ENCODE results near the gene PHOSPHO1. TPM values are rescaled to one million over a fixed set of nuclear protein-coding genes. Genes with fewer than 3 reads are reported as not detected.

Gene PHOSPHO1
- total RNA-seq, 1 experiment from 2014 or later = 0.48 TPM

- peaks cover 3% of the 10 kb centered on the region for H3K27me3 Mint-ChIP-seq (ENCODE audit: insufficient read depth, unreplicated experiment)
- Histone ChIP-seq H3K9me3 (no peaks in the 10 kb centered on the region), H3K4me3 (ENCODE audit: low read depth, low read length) (no peak overlapping the region), H3K27me3 (replicated peaks; ENCODE audit: control insufficient read depth, insufficient read depth, low read length) (no peaks in the 10 kb centered on the region; the same call in 1 of the 2 replicates), H3K4me1 (no peaks in the 10 kb centered on the region), H3K36me3 (ENCODE audit: control insufficient read depth, insufficient read depth, low read length) (no peaks in the 10 kb centered on the region)
- ChIA-PET CTCF (interaction anchor here (1.6 kb wide), 1 partner anchor 21 kb away, joined by 3 read pairs; no protein-coding TSS in a partner anchor), POLR2A (no interaction called here)
- no peak for DNase-seq
- H3K36me3 Mint-ChIP-seq (ENCODE audit: insufficient read depth, unreplicated experiment) = no peaks in the 10 kb centered on the region
- no peaks in the 10 kb centered on the region for H3K4me1 Mint-ChIP-seq (ENCODE audit: low read depth, unreplicated experiment)
- no peak overlapping the region for H3K27ac Mint-ChIP-seq (ENCODE audit: unreplicated experiment)
- intact Hi-C loops (cut with micrococcal nuclease; ENCODE audit: unreplicated experiment) = no loop called here
- no TSS peak for BruUV-seq (replicated peaks)
- no peak overlapping the region for H3K4me3 Mint-ChIP-seq (ENCODE audit: unreplicated experiment)
- no peak for TF ChIP-seq CTCF (IDR thresholded peaks at IDR 0.05; ENCODE audit: insufficient read depth in 1 of 2, low read depth in 1 of 2, low read length in 1 of 2, severe bottlenecking in 1 of 2, unreplicated experiment in 1 of 2)
- no peaks in the 10 kb centered on the region for H3K9me3 Mint-ChIP-seq (ENCODE audit: unreplicated experiment)
These were observed 26.8 kb downstream of the PHOSPHO1 start for GRCh38 chr17:49203796-49204195.

- Mint-ChIP-seq H3K36me3 (ENCODE audit: insufficient read depth, unreplicated experiment) (no peaks in the 10 kb centered on the region), H3K4me3 (ENCODE audit: unreplicated experiment) (no peak overlapping the region), H3K27me3 (ENCODE audit: insufficient read depth, unreplicated experiment) (peaks cover 3% of the 10 kb centered on the region), H3K4me1 (ENCODE audit: low read depth, unreplicated experiment) (peaks cover 4% of the 10 kb centered on the region), H3K9me3 (ENCODE audit: unreplicated experiment) (no peaks in the 10 kb centered on the region), H3K27ac (ENCODE audit: unreplicated experiment) (no peak overlapping the region)
- Histone ChIP-seq H3K36me3 (ENCODE audit: control insufficient read depth, insufficient read depth, low read length) (no peaks in the 10 kb centered on the region), H3K9me3 (no peaks in the 10 kb centered on the region), H3K4me3 (ENCODE audit: low read depth, low read length) (no peak overlapping the region), H3K4me1 (peaks cover 9% of the 10 kb centered on the region), H3K27me3 (replicated peaks; ENCODE audit: control insufficient read depth, insufficient read depth, low read length) (no peaks in the 10 kb centered on the region; the same call in 1 of the 2 replicates)
- no peak for TF ChIP-seq CTCF (IDR thresholded peaks at IDR 0.05; ENCODE audit: insufficient read depth in 1 of 2, low read depth in 1 of 2, low read length in 1 of 2, severe bottlenecking in 1 of 2, unreplicated experiment in 1 of 2)
- BruUV-seq (replicated peaks) = no TSS peak
- no peak for DNase-seq
- POLR2A ChIA-PET = no interaction called here
- intact Hi-C loops (cut with micrococcal nuclease; ENCODE audit: unreplicated experiment) = no loop called here
- CTCF ChIA-PET = interaction anchor here (0.5 to 1.2 kb wide), 2 partner anchors 21 to 106 kb away, joined by 3 to 4 read pairs; no protein-coding TSS in a partner anchor
These were observed 29.1 kb downstream of the PHOSPHO1 start for GRCh38 chr17:49201481-49201927.

GRCh38 chr17:49200423-49201083 lies 30.0 kb downstream of the PHOSPHO1 start:
- CTCF ChIA-PET = interaction anchor here (0.6 to 2.1 kb wide), 4 partner anchors 12 to 168 kb away, joined by 3 to 7 read pairs (median 3); no protein-coding TSS in a partner anchor
- Histone ChIP-seq H3K4me1 (peaks cover 9% of the 10 kb centered on the region), H3K9me3 (no peaks in the 10 kb centered on the region), H3K36me3 (ENCODE audit: control insufficient read depth, insufficient read depth, low read length) (no peaks in the 10 kb centered on the region), H3K27me3 (replicated peaks; ENCODE audit: control insufficient read depth, insufficient read depth, low read length) (no peaks in the 10 kb centered on the region; the same call in 1 of the 2 replicates), H3K4me3 (ENCODE audit: low read depth, low read length) (no peak overlapping the region)
- POLR2A ChIA-PET = interaction anchor here (0.5 kb wide), 1 partner anchor 51 kb away, joined by 4 read pairs; no protein-coding TSS in a partner anchor
- H3K4me1 Mint-ChIP-seq (ENCODE audit: low read depth, unreplicated experiment) = peaks cover 7% of the 10 kb centered on the region
- H3K36me3 Mint-ChIP-seq (ENCODE audit: insufficient read depth, unreplicated experiment) = no peaks in the 10 kb centered on the region
- H3K27ac Mint-ChIP-seq (ENCODE audit: unreplicated experiment) = no peak overlapping the region
- TF ChIP-seq CTCF (IDR thresholded peaks at IDR 0.05; ENCODE audit: insufficient read depth in 1 of 2, low read depth in 1 of 2, low read length in 1 of 2, severe bottlenecking in 1 of 2, unreplicated experiment in 1 of 2) = no peak
- no peak for DNase-seq
- H3K4me3 Mint-ChIP-seq (ENCODE audit: unreplicated experiment) = no peak overlapping the region
- no peaks in the 10 kb centered on the region for H3K9me3 Mint-ChIP-seq (ENCODE audit: unreplicated experiment)
- intact Hi-C loops (cut with micrococcal nuclease; ENCODE audit: unreplicated experiment) = no loop called here
- no TSS peak for BruUV-seq (replicated peaks)
- peaks cover 3% of the 10 kb centered on the region for H3K27me3 Mint-ChIP-seq (ENCODE audit: insufficient read depth, unreplicated experiment)
